KOPT-K1 (cell line): ENCODE measurements around the gene AGAP9.
"Not testable (repeated sequence)": the region's sequence is repeated elsewhere in the genome, so short reads cannot be mapped to it uniquely, and the experiment has no call there.

Source experiments
- H3K27ac ChIP-seq: fragments of 200-600 bp; sonication (generic); 2 replicates; pipeline ENCODE4 v1.5.1; 2016; ENCODE audit warnings: antibody characterized with exemption, mild to moderate bottlenecking, low read depth, low read length; ENCODE audit not compliant: poor library complexity, severe bottlenecking
- H3K36me3 ChIP-seq: fragments of 200-600 bp; sonication (generic); 2 replicates; pipeline ENCODE4 v1.5.1; 2017; ENCODE audit warnings: antibody characterized with exemption, mild to moderate bottlenecking, low read length, moderate library complexity; ENCODE audit not compliant: insufficient read depth
- H3K9me3 ChIP-seq: fragments of 200-600 bp; sonication (generic); 2 replicates; pipeline ENCODE4 v1.5.1; 2017; ENCODE audit warnings: antibody characterized with exemption, low read length, mild to moderate bottlenecking; ENCODE audit not compliant: insufficient read depth, poor library complexity, severe bottlenecking

AGAP9 gene

GRCh38 chr10:47455350-47456078 is 67.9 kb downstream of the AGAP9 start:
- not testable (repeated sequence) for H3K9me3 ChIP-seq, H3K27ac ChIP-seq, H3K36me3 ChIP-seq

GRCh38 chr10:47454780-47455058 is 68.7 kb downstream of the AGAP9 start:
- no peak overlapping the region for H3K27ac ChIP-seq
- no peaks in the 10 kb centered on the region for H3K36me3 ChIP-seq
- no peaks in the 10 kb centered on the region for H3K9me3 ChIP-seq

- no peak overlapping the region for H3K27ac ChIP-seq
- no peaks in the 10 kb centered on the region for H3K9me3 ChIP-seq
- H3K36me3 ChIP-seq: no peaks in the 10 kb centered on the region
Observed at GRCh38 chr10:47454008-47454779, 69.2 kb downstream of the AGAP9 start.

GRCh38 chr10:47453141-47454007 is 70.1 kb downstream of the AGAP9 start:
- H3K9me3 ChIP-seq: no peaks in the 10 kb centered on the region
- H3K36me3 ChIP-seq: no peaks in the 10 kb centered on the region
- H3K27ac ChIP-seq: no peak overlapping the region

- Histone ChIP-seq H3K9me3 (no peaks in the 10 kb centered on the region), H3K27ac (no peak overlapping the region), H3K36me3 (no peaks in the 10 kb centered on the region)
Observed at GRCh38 chr10:47452495-47453140, 70.8 kb downstream of the AGAP9 start.

- Histone ChIP-seq H3K27ac (no peak overlapping the region), H3K9me3 (no peaks in the 10 kb centered on the region), H3K36me3 (no peaks in the 10 kb centered on the region)
Observed at GRCh38 chr10:47451998-47452494, 71.4 kb downstream of the AGAP9 start.
